ENCODE results near the gene GLB1L3. TPM values are rescaled to one million over a fixed set of nuclear protein-coding genes. Genes with fewer than 3 reads are reported as not detected.

GLB1L3 gene
- total and polyA plus RNA-seq, 11 donors = not detected

DNA sequence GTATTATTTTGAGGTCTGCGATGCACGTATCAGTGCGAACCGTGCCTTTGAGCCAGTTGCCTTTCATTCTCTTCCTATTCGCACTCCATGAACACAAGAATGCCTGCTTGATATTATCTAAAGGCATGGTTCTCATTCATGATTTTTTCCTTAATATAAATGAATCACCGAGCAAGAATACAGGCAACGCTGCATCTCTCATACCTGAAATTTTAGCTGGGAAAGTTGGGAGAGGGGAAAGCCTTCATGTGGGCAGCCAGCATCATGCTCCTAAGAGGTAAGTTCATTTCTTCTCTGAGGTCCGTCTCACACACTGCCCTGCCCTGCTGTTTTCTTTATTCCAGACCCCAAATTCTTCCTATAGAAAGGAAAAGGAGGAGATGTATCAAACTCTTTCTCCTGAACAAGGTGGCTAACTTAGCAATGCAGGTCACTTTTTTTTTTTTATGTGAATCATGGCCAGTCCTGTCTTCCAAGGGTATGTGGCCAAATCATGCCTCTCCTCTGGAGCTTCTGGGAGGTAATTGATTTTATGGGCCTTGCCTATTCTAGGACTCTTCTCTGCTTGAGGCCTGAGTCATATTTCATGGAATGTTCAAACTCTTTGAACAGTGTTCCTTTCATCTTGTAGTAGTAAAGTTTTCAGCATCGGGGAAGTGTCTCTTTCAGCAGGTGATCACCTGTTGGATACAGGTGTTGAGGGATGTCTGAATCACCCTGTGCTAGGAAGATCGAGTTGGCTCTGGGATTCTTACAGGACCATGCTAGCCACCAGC lies 58.8 kb downstream of the GLB1L3 start:
- Histone ChIP-seq H3K9me3 (no peaks in the 10 kb centered on the region), H3K4me1 (peaks cover 0 to 21% (median 12%) of the 10 kb centered on the region in 12 donors), H3K27me3 (peaks cover 0 to 39% (median 13%) of the 10 kb centered on the region in 9 donors), H3K36me3 (no peaks in the 10 kb centered on the region), H3K27ac (no peak overlapping the region), H3K4me3 (no peak overlapping the region)
- 86 to 90% (median 88%) methylated on average over 10 of the region's 10 CpGs for WGBS, 4 donors
- DNase-seq (no peak), ATAC-seq (no peak)
- TF ChIP-seq, protein P1, sequence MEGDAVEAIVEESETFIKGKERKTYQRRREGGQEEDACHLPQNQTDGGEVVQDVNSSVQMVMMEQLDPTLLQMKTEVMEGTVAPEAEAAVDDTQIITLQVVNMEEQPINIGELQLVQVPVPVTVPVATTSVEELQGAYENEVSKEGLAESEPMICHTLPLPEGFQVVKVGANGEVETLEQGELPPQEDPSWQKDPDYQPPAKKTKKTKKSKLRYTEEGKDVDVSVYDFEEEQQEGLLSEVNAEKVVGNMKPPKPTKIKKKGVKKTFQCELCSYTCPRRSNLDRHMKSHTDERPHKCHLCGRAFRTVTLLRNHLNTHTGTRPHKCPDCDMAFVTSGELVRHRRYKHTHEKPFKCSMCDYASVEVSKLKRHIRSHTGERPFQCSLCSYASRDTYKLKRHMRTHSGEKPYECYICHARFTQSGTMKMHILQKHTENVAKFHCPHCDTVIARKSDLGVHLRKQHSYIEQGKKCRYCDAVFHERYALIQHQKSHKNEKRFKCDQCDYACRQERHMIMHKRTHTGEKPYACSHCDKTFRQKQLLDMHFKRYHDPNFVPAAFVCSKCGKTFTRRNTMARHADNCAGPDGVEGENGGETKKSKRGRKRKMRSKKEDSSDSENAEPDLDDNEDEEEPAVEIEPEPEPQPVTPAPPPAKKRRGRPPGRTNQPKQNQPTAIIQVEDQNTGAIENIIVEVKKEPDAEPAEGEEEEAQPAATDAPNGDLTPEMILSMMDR (IDR thresholded peaks at IDR 0.05) = no peak
- TF ChIP-seq POLR2A (IDR thresholded peaks at IDR 0.05) = no peak
- intact Hi-C loops (cut with DNase I) = no loop called here

DNA sequence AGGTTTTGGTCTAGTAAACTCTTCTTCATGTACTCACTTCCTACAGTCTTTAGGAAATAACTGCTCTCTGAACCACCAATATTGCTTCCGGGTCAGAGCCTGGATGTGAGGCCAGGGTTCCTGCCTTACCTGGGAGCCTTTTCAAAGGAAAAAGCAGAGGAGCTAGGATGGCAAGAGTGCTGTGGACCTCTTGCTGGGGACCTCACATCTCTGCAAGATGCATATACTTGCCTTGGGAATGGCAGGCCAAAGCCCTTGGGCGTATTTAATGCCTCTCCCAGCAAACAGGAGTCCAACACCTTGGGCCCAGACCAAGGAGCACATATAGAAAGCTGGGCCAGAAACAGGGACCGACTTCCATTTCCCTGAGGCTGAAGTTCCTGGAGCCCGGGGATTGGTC lies 60.9 kb downstream of the GLB1L3 start:
- peaks cover 0 to 27% (median 7%) of the 10 kb centered on the region in 9 donors for H3K27me3 ChIP-seq
- ATAC-seq (no peak), DNase-seq (no peak)
- H3K9me3 ChIP-seq = no peaks in the 10 kb centered on the region
- H3K36me3 ChIP-seq = no peaks in the 10 kb centered on the region
- peaks cover 0 to 9% (median 5%) of the 10 kb centered on the region in 12 donors for H3K4me1 ChIP-seq
- WGBS, 4 donors = 88 to 94% (median 92%) methylated on average over 4 of the region's 4 CpGs
- TF ChIP-seq, protein P1 (IDR thresholded peaks at IDR 0.05) = no peak
- no peak for TF ChIP-seq POLR2A (IDR thresholded peaks at IDR 0.05)
- intact Hi-C loops (cut with DNase I) = no loop called here
- no peak overlapping the region for H3K4me3 ChIP-seq
- no peak overlapping the region for H3K27ac ChIP-seq

DNA sequence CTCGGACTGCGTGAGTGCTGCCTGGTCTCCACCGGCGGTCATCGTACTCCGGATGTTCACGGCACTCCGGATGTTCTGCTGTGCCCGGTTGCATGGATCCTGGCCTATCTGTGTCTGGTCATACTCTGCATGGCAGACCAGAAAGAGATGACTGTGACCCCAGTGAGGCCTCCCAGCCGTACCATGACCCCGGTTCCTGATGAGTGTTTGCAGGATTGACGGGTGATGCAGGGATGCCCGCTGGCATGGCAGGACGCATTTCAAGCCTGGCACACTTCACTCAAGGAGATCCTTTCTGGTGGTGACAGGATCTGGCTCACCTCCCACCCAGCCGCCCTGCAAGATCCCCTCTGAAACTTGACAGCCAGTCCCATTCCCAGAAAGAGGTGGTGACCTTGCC lies 61.9 kb downstream of the GLB1L3 start:
- intact Hi-C loops (cut with DNase I) = no loop called here
- no peak for TF ChIP-seq POLR2A (IDR thresholded peaks at IDR 0.05)
- TF ChIP-seq, protein P1 (IDR thresholded peaks at IDR 0.05) = no peak
- Histone ChIP-seq H3K9me3 (no peaks in the 10 kb centered on the region), H3K4me1 (no peaks in the 10 kb centered on the region), H3K27me3 (peaks cover 0 to 26% (median 3%) of the 10 kb centered on the region in 9 donors), H3K4me3 (no peak overlapping the region), H3K36me3 (no peaks in the 10 kb centered on the region), H3K27ac (no peak overlapping the region)
- ATAC-seq (no peak), DNase-seq (no peak)
- whole genome bisulfite sequencing, 4 donors = 89 to 91% (median 90%) methylated on average over 15 of the region's 15 CpGs

DNA sequence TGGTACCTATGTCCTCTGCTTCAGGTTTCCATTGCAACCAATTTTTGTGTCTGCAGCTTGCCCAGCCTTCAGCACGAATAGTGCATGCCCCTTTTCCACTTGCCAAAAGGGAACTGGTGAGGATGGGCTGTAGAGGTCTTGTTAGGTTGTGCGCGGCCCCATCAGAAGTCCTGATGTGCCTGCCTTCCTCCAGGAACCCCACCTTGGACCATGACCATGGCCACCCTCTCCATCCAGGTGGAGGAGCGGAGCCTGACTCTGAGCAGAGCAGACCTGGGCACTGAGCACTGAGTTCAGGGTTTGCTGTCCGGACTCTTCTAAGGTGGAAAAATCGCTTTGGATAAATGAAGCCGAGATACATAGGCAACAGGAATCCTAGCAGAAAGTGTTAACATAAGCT lies 62.5 kb downstream of the GLB1L3 start:
- 86 to 90% (median 88%) methylated on average over 7 of the region's 7 CpGs for WGBS, 4 donors
- no peaks in the 10 kb centered on the region for H3K36me3 ChIP-seq
- H3K27ac ChIP-seq = no peak overlapping the region
- no peak for DNase-seq
- no peak for ATAC-seq
- no peaks in the 10 kb centered on the region for H3K9me3 ChIP-seq
- H3K4me3 ChIP-seq = no peak overlapping the region
- peaks cover 0 to 26% (median 3%) of the 10 kb centered on the region in 9 donors for H3K27me3 ChIP-seq
- intact Hi-C loops (cut with DNase I) = no loop called here
- H3K4me1 ChIP-seq = no peaks in the 10 kb centered on the region
- TF ChIP-seq, protein P1 (IDR thresholded peaks at IDR 0.05) = no peak
- no peak for TF ChIP-seq POLR2A (IDR thresholded peaks at IDR 0.05)

Measured in heart left ventricle (tissue), 16 donors.